Type B pancreatic cell (in vitro differentiated cells): ENCODE measurements around the gene SND1. TPM values are rescaled to one million over a fixed set of nuclear protein-coding genes. Genes with fewer than 3 reads are reported as not detected.
"Not testable (repeated sequence)": the region's sequence is repeated elsewhere in the genome, so short reads cannot be mapped to it uniquely, and the experiment has no call there.

Experiments used
- DNase-seq: peaks from one replicate; pipeline ENCODE4 v3.0.0; 2021; ENCODE audit warnings: mixed read lengths; ENCODE audit not compliant: unreplicated experiment; ENCODE audit errors: extremely low spot score
- H3K27ac Mint-ChIP-seq: 2 replicates; pipeline ENCODE4 v1.8.0; 2021; ENCODE audit warnings: mild to moderate bottlenecking, mixed read lengths
- H3K27me3 Mint-ChIP-seq: 2 replicates; pipeline ENCODE4 v1.8.0; 2021; ENCODE audit warnings: mixed read lengths
- H3K36me3 Mint-ChIP-seq: 2 replicates; pipeline ENCODE4 v1.8.0; 2021; ENCODE audit warnings: mixed read lengths
- H3K4me1 Mint-ChIP-seq: one replicate; pipeline ENCODE4 v1.8.0; 2021; ENCODE audit warnings: mixed read lengths; ENCODE audit not compliant: unreplicated experiment
- H3K4me3 Mint-ChIP-seq: 2 replicates; pipeline ENCODE4 v1.8.0; 2021; ENCODE audit warnings: mild to moderate bottlenecking, mixed read lengths
- H3K9me3 Mint-ChIP-seq: 2 replicates; pipeline ENCODE4 v1.8.0; 2021; ENCODE audit warnings: mixed read lengths
- CTCF ChIP-seq: fragments of 200-600 bp; sonication (generic); conservative IDR thresholded peaks from 2 replicates; pipeline ENCODE4 v1.5.0; 2021; ENCODE audit warnings: antibody characterized with exemption, mild to moderate bottlenecking
- total RNA-seq: library from RNA; stranded (reverse); gene quantifications from 2 replicates; pipeline ENCODE4 v1.2.1, GENCODE V29; 2021; ENCODE audit warnings: low replicate concordance

The SND1 gene
- total RNA-seq, 1 donor from 2014 or later = 199 TPM

GRCh38 chr7:128108129-128108528 is 456.1 kb downstream of the SND1 start:
- peaks cover 43% of the 10 kb centered on the region for H3K27me3 Mint-ChIP-seq
- H3K27ac Mint-ChIP-seq = no peak overlapping the region
- H3K4me1 Mint-ChIP-seq = peaks cover 3% of the 10 kb centered on the region
- no peak for DNase-seq
- H3K36me3 Mint-ChIP-seq = no peaks in the 10 kb centered on the region
- no peaks in the 10 kb centered on the region for H3K9me3 Mint-ChIP-seq
- H3K4me3 Mint-ChIP-seq = no peak overlapping the region
- TF ChIP-seq CTCF = no peak

- no peak for TF ChIP-seq CTCF
- no peak for DNase-seq
- peaks cover 38% of the 10 kb centered on the region for H3K27me3 Mint-ChIP-seq
- peaks cover 3% of the 10 kb centered on the region for H3K4me1 Mint-ChIP-seq
- no peak overlapping the region for H3K4me3 Mint-ChIP-seq
- H3K9me3 Mint-ChIP-seq = no peaks in the 10 kb centered on the region
- no peak overlapping the region for H3K27ac Mint-ChIP-seq
- H3K36me3 Mint-ChIP-seq = no peaks in the 10 kb centered on the region
Measured at GRCh38 chr7:128108641-128109423, 456.8 kb downstream of the SND1 start.

- not testable (repeated sequence) for DNase-seq, H3K27ac Mint-ChIP-seq, H3K9me3 Mint-ChIP-seq, H3K4me1 Mint-ChIP-seq, H3K4me3 Mint-ChIP-seq, H3K36me3 Mint-ChIP-seq
- peaks cover 40% of the 10 kb centered on the region for H3K27me3 Mint-ChIP-seq
Measured at GRCh38 chr7:128109424-128109969, 457.5 kb downstream of the SND1 start.

- Mint-ChIP-seq H3K27me3 (peaks cover 34% of the 10 kb centered on the region), H3K36me3 (no peaks in the 10 kb centered on the region), H3K9me3 (no peaks in the 10 kb centered on the region), H3K4me1 (no peaks in the 10 kb centered on the region), H3K27ac (peak overlapping the region; percentile 55), H3K4me3 (no peak overlapping the region)
- no peak for TF ChIP-seq CTCF
- no peak for DNase-seq
Measured at GRCh38 chr7:128110641-128111364, 458.8 kb downstream of the SND1 start.

- TF ChIP-seq CTCF = no peak
- peaks cover 25% of the 10 kb centered on the region for H3K27me3 Mint-ChIP-seq
- H3K27ac Mint-ChIP-seq = no peak overlapping the region
- no peaks in the 10 kb centered on the region for H3K36me3 Mint-ChIP-seq
- H3K4me3 Mint-ChIP-seq = no peak overlapping the region
- H3K9me3 Mint-ChIP-seq = no peaks in the 10 kb centered on the region
- no peak for DNase-seq
- H3K4me1 Mint-ChIP-seq = no peaks in the 10 kb centered on the region
Measured at GRCh38 chr7:128112018-128112780, 460.2 kb downstream of the SND1 start.
